ENCODE results near the gene OBSCN. TPM values are rescaled to one million over a fixed set of nuclear protein-coding genes. Genes with fewer than 3 reads are reported as not detected.

The OBSCN gene
- total RNA-seq, 2 experiments from 2014 or later: 29.5 to 45.2 TPM

DNA sequence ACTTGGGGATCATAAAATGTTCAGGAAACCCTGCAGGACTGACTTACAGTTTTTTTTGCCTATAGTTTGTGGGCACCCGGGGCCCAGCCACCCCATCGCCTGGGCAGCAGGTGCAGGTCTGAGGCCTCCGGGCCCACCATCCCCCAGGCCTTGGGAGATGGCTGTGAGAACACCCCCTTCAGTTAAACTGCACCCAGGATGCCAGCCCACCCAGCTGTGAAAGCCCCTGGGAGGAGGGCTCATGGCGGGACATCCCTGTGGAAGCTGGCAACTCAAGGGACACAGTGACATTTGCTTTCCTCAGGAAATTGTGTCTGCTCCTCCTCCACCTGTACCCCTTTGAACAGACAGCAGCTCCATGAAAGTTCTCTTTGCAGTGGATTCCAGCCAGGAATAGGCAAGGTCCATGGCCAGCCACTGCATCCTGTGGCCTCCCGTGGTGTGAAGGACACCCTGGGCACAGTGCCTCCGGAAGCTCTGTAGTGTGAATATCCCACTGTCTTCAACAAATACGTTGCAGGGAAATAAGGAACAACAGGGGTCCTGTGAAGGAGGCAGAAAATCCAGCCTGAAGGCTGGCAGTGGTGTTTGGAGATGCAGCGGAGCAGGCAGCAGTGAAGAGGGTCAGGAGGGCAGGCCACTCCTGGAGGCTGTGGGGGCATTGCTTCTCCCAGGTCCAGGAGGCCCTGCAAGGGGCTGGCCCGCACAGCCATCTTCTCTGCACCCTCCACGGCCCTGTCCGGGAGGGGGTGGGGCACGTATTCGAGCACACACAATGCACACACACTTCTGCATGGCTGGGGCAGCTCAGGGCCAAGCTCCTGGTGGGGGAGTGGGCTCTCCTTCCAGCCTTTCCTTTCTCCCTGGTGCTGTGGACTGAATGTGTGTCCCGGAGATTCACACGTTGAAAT is 2.1 kb upstream of the OBSCN start:
- H3K4me3 ChIP-seq (ENCODE audit: low read depth, low read length, poor library complexity, severe bottlenecking): no peak overlapping the region
- H3K9me2 ChIP-seq (ENCODE audit: insufficient read depth, low read length): no peaks in the 10 kb centered on the region
- H3K79me2 ChIP-seq (ENCODE audit: insufficient read depth, low read depth, low read length): no peaks in the 10 kb centered on the region
- CTCF ChIA-PET (ENCODE audit: unreplicated experiment): no interaction called here
- no peak overlapping the region for H3K4me2 ChIP-seq (ENCODE audit: low read length)
- intact Hi-C loops (cut with micrococcal nuclease; ENCODE audit: unreplicated experiment): no loop called here
- H3K36me3 ChIP-seq (ENCODE audit: insufficient read depth, low read length): no peaks in the 10 kb centered on the region
- POLR2A ChIA-PET: no interaction called here
- DNase-seq (ENCODE audit: low spot score): no peak
- no peaks in the 10 kb centered on the region for H4K20me1 ChIP-seq (ENCODE audit: insufficient read depth, low read length)
- TF ChIP-seq EZH2phosphoT487 (IDR thresholded peaks at IDR 0.05; ENCODE audit: borderline replicate concordance, low read depth, low read length): no peak
- TF ChIP-seq, protein P1, sequence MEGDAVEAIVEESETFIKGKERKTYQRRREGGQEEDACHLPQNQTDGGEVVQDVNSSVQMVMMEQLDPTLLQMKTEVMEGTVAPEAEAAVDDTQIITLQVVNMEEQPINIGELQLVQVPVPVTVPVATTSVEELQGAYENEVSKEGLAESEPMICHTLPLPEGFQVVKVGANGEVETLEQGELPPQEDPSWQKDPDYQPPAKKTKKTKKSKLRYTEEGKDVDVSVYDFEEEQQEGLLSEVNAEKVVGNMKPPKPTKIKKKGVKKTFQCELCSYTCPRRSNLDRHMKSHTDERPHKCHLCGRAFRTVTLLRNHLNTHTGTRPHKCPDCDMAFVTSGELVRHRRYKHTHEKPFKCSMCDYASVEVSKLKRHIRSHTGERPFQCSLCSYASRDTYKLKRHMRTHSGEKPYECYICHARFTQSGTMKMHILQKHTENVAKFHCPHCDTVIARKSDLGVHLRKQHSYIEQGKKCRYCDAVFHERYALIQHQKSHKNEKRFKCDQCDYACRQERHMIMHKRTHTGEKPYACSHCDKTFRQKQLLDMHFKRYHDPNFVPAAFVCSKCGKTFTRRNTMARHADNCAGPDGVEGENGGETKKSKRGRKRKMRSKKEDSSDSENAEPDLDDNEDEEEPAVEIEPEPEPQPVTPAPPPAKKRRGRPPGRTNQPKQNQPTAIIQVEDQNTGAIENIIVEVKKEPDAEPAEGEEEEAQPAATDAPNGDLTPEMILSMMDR (conservative IDR thresholded peaks at IDR 0.05; ENCODE audit: low read length): no peak
- no peak overlapping the region for H2AFZ ChIP-seq (ENCODE audit: low read length)
- no peaks in the 10 kb centered on the region for H3K4me1 ChIP-seq (ENCODE audit: insufficient read depth, low read length, poor library complexity, severe bottlenecking)
- no TSS peak for BruUV-seq (replicated peaks)
- no peak overlapping the region for H3K27ac ChIP-seq (ENCODE audit: low read depth, low read length, poor library complexity, severe bottlenecking)
- H3K9me3 ChIP-seq (ENCODE audit: low read length): no peaks in the 10 kb centered on the region

DNA sequence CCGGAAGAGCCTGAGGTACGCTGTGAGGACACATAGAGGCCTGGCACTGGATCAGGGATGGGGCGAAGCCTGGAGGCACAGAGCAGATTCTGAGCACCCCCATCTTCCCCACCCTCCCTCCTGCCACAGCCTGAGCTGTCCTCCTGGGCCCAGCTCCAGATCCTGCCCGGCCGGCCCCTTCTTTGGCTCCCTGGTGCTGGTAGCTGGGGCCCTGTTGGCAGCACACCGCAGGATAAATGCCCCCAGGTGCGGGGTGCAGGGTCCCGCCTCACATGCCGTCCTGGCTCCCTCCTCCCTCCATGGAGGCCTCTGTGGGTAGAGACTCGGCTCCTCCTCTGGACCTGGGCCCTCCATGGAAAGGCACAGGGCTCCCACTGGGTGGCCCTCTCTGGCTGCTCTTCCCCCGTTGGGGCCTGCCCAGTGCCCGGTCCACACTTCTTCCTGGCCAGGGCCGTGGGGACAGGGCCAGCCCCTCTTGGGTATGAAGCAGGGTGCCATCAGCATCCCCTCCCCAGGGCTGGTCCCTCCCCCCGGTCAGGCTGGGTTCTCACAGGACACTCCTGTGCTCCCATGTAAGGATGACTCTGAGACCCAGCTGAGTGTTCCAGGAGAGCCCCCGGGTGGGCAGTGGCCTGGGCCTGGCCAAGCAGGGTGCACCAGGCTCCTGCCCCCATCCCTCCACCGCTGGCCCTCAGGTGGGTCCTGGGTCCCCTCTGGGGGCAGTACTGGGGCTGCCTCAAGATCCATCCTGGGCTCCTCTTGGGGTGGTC is 1.1 kb upstream of the OBSCN start:
- H3K9me2 ChIP-seq (ENCODE audit: insufficient read depth, low read length): no peaks in the 10 kb centered on the region
- TF ChIP-seq, protein P1 (conservative IDR thresholded peaks at IDR 0.05; ENCODE audit: low read length): no peak
- TF ChIP-seq EZH2phosphoT487 (IDR thresholded peaks at IDR 0.05; ENCODE audit: borderline replicate concordance, low read depth, low read length): no peak
- CTCF ChIA-PET (ENCODE audit: unreplicated experiment): no interaction called here
- intact Hi-C loops (cut with micrococcal nuclease; ENCODE audit: unreplicated experiment): no loop called here
- H3K27ac ChIP-seq (ENCODE audit: low read depth, low read length, poor library complexity, severe bottlenecking): no peak overlapping the region
- no peak overlapping the region for H2AFZ ChIP-seq (ENCODE audit: low read length)
- H3K4me3 ChIP-seq (ENCODE audit: low read depth, low read length, poor library complexity, severe bottlenecking): no peak overlapping the region
- H3K4me1 ChIP-seq (ENCODE audit: insufficient read depth, low read length, poor library complexity, severe bottlenecking): no peaks in the 10 kb centered on the region
- no TSS peak for BruUV-seq (replicated peaks)
- H3K4me2 ChIP-seq (ENCODE audit: low read length): no peak overlapping the region
- no peaks in the 10 kb centered on the region for H4K20me1 ChIP-seq (ENCODE audit: insufficient read depth, low read length)
- no peaks in the 10 kb centered on the region for H3K36me3 ChIP-seq (ENCODE audit: insufficient read depth, low read length)
- POLR2A ChIA-PET: no interaction called here
- H3K9me3 ChIP-seq (ENCODE audit: low read length): no peaks in the 10 kb centered on the region
- no peaks in the 10 kb centered on the region for H3K79me2 ChIP-seq (ENCODE audit: insufficient read depth, low read depth, low read length)
- no peak for DNase-seq (ENCODE audit: low spot score)

Data from OCI-LY7 (cell line).